Left ventricle myocardium inferior (tissue), 1 donor: ENCODE measurements around the gene RALGPS1. TPM values are rescaled to one million over a fixed set of nuclear protein-coding genes. Genes with fewer than 3 reads are reported as not detected.

Experiments
- DNase-seq: peaks from one replicate; pipeline ENCODE4 v3.0.0-alpha.2; 2020
- H3K27ac ChIP-seq: fragments of 200-600 bp; replicated peaks from 2 replicates; pipeline ENCODE4 v1.8.0; 2021
- H3K27me3 ChIP-seq: fragments of 200-600 bp; 2 replicates; pipeline ENCODE4 v1.8.0; 2021; ENCODE audit warnings: low read depth
- H3K36me3 ChIP-seq: fragments of 200-600 bp; 2 replicates; pipeline ENCODE4 v1.8.0; 2021
- H3K4me1 ChIP-seq: fragments of 200-600 bp; 2 replicates; pipeline ENCODE4 v1.8.0; 2021
- H3K4me3 ChIP-seq: fragments of 200-600 bp; 2 replicates; pipeline ENCODE4 v1.8.0; 2021; ENCODE audit warnings: mild to moderate bottlenecking, moderate library complexity
- H3K9me3 ChIP-seq: fragments of 200-600 bp; replicated peaks from 2 replicates; pipeline ENCODE4 v1.8.0; 2021
- intact Hi-C: fragments of 100-400 bp; cut with micrococcal nuclease; formaldehyde crosslinking; loops from one replicate; pipeline ENCODE4 v1.11.0; 2022
- total RNA-seq: library from RNA; stranded (reverse); fragmentation: NEBNext Ultra II Directional; extraction: Animal tissue kit (Norgen Biotek cat#: 25700); gene quantifications from one replicate; pipeline ENCODE4 v1.2.1, GENCODE V29; 2021
- TF ChIP-seq, protein P1 (sequence below): fragments of 200-600 bp; IDR thresholded peaks from 2 replicates; pipeline ENCODE4 v1.8.0; 2021; ENCODE audit warnings: antibody characterized with exemption, mild to moderate bottlenecking, borderline replicate concordance
- donor health status: DM: no; HTN: yes; CAD: no; lungs with severe emphysema.

Gene RALGPS1
- total RNA-seq, 1 donor from 2014 or later = 18.9 TPM

- Histone ChIP-seq H3K4me3 (peak overlapping the region; percentile 89), H3K4me1 (peaks cover 23% of the 10 kb centered on the region), H3K27ac (peak overlapping the region; percentile 78), H3K9me3 (no peaks in the 10 kb centered on the region), H3K27me3 (no peaks in the 10 kb centered on the region), H3K36me3 (no peaks in the 10 kb centered on the region)
- TF ChIP-seq, protein P1, sequence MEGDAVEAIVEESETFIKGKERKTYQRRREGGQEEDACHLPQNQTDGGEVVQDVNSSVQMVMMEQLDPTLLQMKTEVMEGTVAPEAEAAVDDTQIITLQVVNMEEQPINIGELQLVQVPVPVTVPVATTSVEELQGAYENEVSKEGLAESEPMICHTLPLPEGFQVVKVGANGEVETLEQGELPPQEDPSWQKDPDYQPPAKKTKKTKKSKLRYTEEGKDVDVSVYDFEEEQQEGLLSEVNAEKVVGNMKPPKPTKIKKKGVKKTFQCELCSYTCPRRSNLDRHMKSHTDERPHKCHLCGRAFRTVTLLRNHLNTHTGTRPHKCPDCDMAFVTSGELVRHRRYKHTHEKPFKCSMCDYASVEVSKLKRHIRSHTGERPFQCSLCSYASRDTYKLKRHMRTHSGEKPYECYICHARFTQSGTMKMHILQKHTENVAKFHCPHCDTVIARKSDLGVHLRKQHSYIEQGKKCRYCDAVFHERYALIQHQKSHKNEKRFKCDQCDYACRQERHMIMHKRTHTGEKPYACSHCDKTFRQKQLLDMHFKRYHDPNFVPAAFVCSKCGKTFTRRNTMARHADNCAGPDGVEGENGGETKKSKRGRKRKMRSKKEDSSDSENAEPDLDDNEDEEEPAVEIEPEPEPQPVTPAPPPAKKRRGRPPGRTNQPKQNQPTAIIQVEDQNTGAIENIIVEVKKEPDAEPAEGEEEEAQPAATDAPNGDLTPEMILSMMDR = no peak
- intact Hi-C loops = loop anchor here (10.0 kb wide), 1 partner anchor 79 kb away; no protein-coding TSS in a partner anchor
- no peak for DNase-seq
Observed at GRCh38 chr9:127225801-127226625, 311.4 kb downstream of the RALGPS1 start.

GRCh38 chr9:127229691-127230417, 315.3 kb downstream of the RALGPS1 start:
- H3K4me3 ChIP-seq = no peak overlapping the region
- peaks cover 20% of the 10 kb centered on the region for H3K4me1 ChIP-seq
- H3K36me3 ChIP-seq = no peaks in the 10 kb centered on the region
- H3K27ac ChIP-seq = no peak overlapping the region
- no peak for DNase-seq
- H3K9me3 ChIP-seq = no peaks in the 10 kb centered on the region
- H3K27me3 ChIP-seq = no peaks in the 10 kb centered on the region
- intact Hi-C loops = loop anchor here (10.0 kb wide), 1 partner anchor 75 kb away; no protein-coding TSS in a partner anchor
- TF ChIP-seq, protein P1 = no peak

DNA sequence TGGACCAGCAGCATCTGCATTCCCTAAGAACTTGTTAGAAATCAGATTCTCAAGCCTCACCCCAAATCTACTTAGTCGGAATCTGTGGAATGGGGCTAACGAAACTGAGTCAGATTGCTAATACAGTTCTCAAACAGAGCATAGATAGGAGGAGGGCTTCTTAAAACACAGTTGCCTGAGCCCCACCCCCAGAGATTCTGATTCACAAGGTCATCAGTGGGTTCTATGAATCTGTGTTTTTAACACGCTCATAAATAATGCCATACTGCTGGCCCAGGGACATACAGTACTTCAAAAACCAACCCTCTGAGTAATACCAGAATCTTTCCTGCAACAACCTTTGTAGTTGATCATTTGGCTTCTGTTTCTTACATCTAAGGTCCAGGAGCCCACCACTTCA, 317.1 kb downstream of the RALGPS1 start:
- Histone ChIP-seq H3K27me3 (no peaks in the 10 kb centered on the region), H3K27ac (no peak overlapping the region), H3K36me3 (no peaks in the 10 kb centered on the region), H3K4me3 (no peak overlapping the region), H3K9me3 (no peaks in the 10 kb centered on the region), H3K4me1 (peaks cover 7% of the 10 kb centered on the region)
- no peak for DNase-seq
- intact Hi-C loops = no loop called here
- TF ChIP-seq, protein P1 = no peak

DNA sequence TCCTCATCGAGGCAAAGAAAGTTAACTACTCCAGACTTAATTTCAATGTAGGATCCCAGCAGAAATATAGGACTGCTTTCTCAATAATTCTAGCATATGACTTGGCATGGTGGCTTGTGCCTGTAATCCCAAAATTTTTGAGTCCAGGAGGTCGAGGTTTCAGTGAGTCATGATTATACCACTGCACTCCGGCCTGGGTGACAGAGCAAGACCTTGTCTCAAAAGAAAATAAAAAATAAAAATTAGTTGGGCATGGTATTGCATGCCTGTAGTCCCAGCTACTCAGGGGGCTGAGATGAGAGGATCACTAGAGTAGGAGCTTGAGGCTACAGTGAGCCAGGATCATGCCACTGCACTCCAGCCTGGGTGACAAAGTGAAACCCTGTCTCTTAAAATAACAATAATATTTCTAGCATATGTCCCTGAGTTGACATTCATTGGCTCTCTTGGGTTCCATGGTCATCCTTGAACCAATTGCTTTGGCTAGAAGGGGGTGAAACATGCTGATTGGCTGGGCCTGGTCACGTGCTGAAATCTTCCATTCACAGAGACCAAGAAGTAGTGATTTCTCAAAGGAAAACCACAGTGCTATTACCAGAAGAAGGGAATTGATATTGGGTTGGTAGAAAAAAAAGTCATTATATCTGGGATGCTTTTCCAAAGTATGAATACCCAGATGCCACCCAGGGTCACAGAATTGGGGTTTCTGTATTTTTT, 318.4 kb downstream of the RALGPS1 start:
- H3K9me3 ChIP-seq = no peaks in the 10 kb centered on the region
- no peaks in the 10 kb centered on the region for H3K27me3 ChIP-seq
- TF ChIP-seq, protein P1 = no peak
- H3K27ac ChIP-seq = no peak overlapping the region
- intact Hi-C loops = no loop called here
- no peak for DNase-seq
- H3K4me1 ChIP-seq = peaks cover 6% of the 10 kb centered on the region
- peaks cover 8% of the 10 kb centered on the region for H3K36me3 ChIP-seq
- H3K4me3 ChIP-seq = no peak overlapping the region

GRCh38 chr9:127233550-127233949, 319.0 kb downstream of the RALGPS1 start:
- peaks cover 8% of the 10 kb centered on the region for H3K36me3 ChIP-seq
- no peak overlapping the region for H3K4me3 ChIP-seq
- intact Hi-C loops = no loop called here
- no peaks in the 10 kb centered on the region for H3K27me3 ChIP-seq
- peaks cover 6% of the 10 kb centered on the region for H3K4me1 ChIP-seq
- H3K9me3 ChIP-seq = no peaks in the 10 kb centered on the region
- H3K27ac ChIP-seq = peak overlapping the region; percentile 1
- no peak for DNase-seq
- TF ChIP-seq, protein P1 = no peak
